Brain microvascular endothelial cell (primary cell): Measurements from ENCODE around the gene SDHAF3.

ENCODE experiments used
- DNase-seq: peaks from one replicate; pipeline ENCODE4 v3.0.0-alpha.2; 2020
- H3K27ac ChIP-seq: fragments of 250-450 bp; sonication (Bioruptor Pico); 2 replicates; pipeline ENCODE4 v1.5.1; 2020; ENCODE audit warnings: mild to moderate bottlenecking, moderate library complexity
- H3K27me3 ChIP-seq: fragments of 250-450 bp; sonication (Bioruptor Pico); replicated peaks from 2 replicates; pipeline ENCODE4 v1.5.1; 2020; ENCODE audit warnings: mild to moderate bottlenecking
- H3K36me3 ChIP-seq: fragments of 250-450 bp; sonication (Bioruptor Pico); replicated peaks from 2 replicates; pipeline ENCODE4 v1.5.1; 2020; ENCODE audit warnings: mild to moderate bottlenecking
- H3K4me3 ChIP-seq: 2 replicates; pipeline ENCODE4 v1.5.1; 2011; ENCODE audit warnings: low read depth, mild to moderate bottlenecking, control low read depth, low read length, moderate library complexity
- in situ Hi-C: cut with HindIII; loops from 2 replicates; pipeline ENCODE4 v1.10.0; 2017; ENCODE audit warnings: low sequenced_read_pairs, low pct_ligation_motif_present
- TF ChIP-seq, protein P1 (sequence below): IDR thresholded peaks from 2 replicates; pipeline ENCODE4 v1.5.1; 2011; ENCODE audit warnings: low read depth, mild to moderate bottlenecking, moderate library complexity, low read length, control low read depth, inconsistent platforms; ENCODE audit errors: missing control alignments

Gene SDHAF3

DNA sequence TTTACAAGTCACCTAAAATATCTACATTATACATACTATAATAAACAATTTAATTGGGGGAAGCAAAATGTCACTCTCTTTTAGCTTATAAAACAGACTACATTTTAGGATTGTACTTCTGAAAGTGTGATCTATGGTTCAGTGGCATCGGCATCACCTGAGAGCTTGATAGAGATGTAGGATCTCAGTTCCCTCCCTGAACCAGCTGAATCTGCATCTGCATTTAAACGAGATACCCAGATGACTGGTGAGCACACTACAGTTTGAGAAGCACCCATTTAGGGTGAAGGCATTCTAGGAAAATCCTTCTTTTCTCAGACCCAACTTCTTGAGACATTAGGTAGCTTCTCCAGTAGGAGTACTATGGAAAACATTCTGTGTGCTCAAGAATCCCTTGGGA, 21.5 kb upstream of the SDHAF3 start:
- Histone ChIP-seq H3K4me3 (no peak overlapping the region), H3K27me3 (no peaks in the 10 kb centered on the region), H3K36me3 (no peaks in the 10 kb centered on the region), H3K27ac (no peak overlapping the region)
- in situ Hi-C loops = no loop called here
- DNase-seq = no peak
- TF ChIP-seq, protein P1, sequence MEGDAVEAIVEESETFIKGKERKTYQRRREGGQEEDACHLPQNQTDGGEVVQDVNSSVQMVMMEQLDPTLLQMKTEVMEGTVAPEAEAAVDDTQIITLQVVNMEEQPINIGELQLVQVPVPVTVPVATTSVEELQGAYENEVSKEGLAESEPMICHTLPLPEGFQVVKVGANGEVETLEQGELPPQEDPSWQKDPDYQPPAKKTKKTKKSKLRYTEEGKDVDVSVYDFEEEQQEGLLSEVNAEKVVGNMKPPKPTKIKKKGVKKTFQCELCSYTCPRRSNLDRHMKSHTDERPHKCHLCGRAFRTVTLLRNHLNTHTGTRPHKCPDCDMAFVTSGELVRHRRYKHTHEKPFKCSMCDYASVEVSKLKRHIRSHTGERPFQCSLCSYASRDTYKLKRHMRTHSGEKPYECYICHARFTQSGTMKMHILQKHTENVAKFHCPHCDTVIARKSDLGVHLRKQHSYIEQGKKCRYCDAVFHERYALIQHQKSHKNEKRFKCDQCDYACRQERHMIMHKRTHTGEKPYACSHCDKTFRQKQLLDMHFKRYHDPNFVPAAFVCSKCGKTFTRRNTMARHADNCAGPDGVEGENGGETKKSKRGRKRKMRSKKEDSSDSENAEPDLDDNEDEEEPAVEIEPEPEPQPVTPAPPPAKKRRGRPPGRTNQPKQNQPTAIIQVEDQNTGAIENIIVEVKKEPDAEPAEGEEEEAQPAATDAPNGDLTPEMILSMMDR = no peak

DNA sequence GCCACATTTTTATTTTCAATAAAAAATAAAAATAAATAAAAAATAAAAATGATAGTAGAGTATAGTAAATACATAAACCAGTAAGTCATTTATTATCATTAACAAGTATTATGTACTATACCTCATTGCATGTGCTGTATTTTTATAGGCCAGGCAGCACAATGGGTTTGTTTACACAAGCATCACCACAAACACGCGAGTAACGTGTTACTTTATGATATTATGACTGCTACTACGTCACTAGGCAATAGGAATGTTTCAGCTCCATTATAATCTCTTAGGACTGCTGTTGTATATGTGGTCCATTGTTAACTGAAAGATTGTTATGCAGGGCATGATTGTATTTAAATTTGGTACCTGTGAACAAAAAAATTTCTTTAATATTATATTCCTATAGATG, 20.8 kb upstream of the SDHAF3 start:
- TF ChIP-seq, protein P1 = no peak
- H3K36me3 ChIP-seq = no peaks in the 10 kb centered on the region
- no peak for DNase-seq
- no peak overlapping the region for H3K27ac ChIP-seq
- in situ Hi-C loops = no loop called here
- no peak overlapping the region for H3K4me3 ChIP-seq
- H3K27me3 ChIP-seq = no peaks in the 10 kb centered on the region

DNA sequence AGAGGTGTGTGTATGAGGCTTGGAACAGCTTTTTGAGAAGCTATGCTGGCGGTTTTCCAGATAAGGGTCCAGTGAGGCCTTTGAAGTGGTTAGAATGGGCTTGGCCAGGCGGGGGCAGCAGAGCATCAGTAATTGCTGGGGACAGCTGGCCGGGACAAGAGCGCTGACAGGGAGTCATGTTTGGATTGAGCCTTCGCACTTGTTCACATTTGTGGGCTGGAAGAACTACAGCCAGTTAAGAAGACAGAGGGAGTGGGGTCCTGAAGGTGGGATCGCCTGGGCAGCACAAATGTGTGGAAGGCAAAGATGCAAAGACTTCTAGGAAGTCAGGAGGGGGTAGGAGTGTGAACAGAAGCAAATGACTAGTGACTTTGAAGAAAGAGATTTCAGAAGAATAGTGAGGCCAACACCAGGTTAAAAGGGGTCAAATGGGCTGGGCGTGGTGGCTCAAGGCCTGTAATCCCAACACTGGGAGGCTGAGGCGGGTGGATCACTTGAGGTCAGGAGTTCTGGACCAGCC, 12.7 kb upstream of the SDHAF3 start:
- no peaks in the 10 kb centered on the region for H3K36me3 ChIP-seq
- no peaks in the 10 kb centered on the region for H3K27me3 ChIP-seq
- H3K27ac ChIP-seq = no peak overlapping the region
- peak; percentile 70 for DNase-seq
- TF ChIP-seq, protein P1 = peak; percentile 85
- in situ Hi-C loops = no loop called here
- H3K4me3 ChIP-seq = no peak overlapping the region

DNA sequence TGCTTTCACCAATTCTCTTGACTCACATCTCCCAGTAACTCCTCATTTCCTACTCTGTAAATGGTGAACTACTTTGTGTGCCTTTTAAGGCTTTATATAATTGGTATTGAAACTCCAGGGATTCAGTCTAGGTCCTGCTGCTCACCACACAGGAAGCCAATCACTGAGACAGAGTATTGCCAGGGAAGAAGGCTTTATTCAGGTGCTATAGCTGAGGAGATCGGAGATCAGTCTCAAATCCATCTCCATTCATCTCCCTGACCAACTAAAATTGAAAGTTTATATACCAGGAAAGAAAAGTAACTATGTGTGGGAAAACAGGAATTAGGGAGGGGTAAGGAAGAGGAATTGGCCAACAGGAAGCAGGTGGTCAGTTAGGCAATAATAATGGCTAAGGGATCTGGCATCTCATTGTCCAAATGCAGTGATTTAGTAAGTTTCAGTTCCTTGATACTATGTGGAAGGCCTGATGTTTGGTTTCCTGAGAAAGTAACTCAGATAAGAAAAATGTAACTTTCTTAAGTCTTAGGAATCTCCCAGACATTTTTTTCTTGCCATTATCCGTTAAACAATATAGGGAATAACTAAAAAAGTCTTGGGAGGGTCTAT, 10.2 kb upstream of the SDHAF3 start:
- in situ Hi-C loops = no loop called here
- no peaks in the 10 kb centered on the region for H3K27me3 ChIP-seq
- TF ChIP-seq, protein P1 = no peak
- no peak overlapping the region for H3K27ac ChIP-seq
- H3K36me3 ChIP-seq = no peaks in the 10 kb centered on the region
- no peak overlapping the region for H3K4me3 ChIP-seq
- DNase-seq = no peak

DNA sequence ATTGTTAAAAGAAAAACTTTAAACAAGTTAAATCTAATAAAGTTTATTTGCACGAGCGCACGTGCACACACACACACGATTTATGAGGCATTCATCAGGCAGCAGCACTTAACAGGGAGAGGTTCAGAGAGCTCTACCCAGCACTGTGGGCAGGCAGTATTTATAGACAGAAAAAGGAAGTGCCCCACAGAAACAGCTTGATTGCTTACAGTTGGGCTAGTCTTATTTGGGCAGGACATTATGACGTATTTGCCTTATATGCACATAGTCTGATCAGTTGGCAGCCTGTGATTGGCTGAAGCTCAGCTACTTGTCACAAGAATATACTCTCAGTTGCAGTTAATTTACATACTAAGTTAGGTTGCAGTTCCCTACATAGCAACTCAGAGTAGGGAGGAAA, 1.2 kb upstream of the SDHAF3 start:
- no peaks in the 10 kb centered on the region for H3K27me3 ChIP-seq
- no peaks in the 10 kb centered on the region for H3K36me3 ChIP-seq
- H3K4me3 ChIP-seq = no peak overlapping the region
- TF ChIP-seq, protein P1 = no peak
- H3K27ac ChIP-seq = no peak overlapping the region
- in situ Hi-C loops = no loop called here
- no peak for DNase-seq

DNA sequence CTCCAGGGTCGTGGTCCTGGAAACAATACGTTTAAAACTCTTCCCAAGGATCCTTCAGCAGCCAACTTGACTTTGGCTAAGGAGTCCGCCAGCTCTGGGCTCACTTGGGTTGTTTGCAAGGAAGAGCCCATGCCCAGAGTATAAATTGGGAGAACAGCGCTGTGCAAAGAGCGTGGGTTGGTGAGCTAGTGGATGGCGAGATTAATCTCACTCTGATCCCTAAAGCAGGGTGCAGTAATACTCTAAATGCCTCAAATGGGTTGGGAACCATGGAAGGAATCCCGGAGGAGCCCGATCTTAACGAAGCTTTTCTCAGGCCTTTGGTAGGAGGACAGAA, 495 bp upstream of the SDHAF3 start:
- no peak for DNase-seq
- TF ChIP-seq, protein P1 = no peak
- Histone ChIP-seq H3K36me3 (no peaks in the 10 kb centered on the region), H3K27ac (no peak overlapping the region), H3K4me3 (peak overlapping the region; percentile 97), H3K27me3 (no peaks in the 10 kb centered on the region)
- in situ Hi-C loops = no loop called here
